HG02642 (cell line): ENCODE measurements around the gene OPN4.

Experiments used
- ATAC-seq: cut with Tn5 transposase; IDR thresholded peaks from one replicate; pipeline ENCODE4 v1.9.1; 2021; ENCODE audit warnings: mild to moderate bottlenecking; ENCODE audit not compliant: unreplicated experiment, poor library complexity

Gene OPN4

DNA sequence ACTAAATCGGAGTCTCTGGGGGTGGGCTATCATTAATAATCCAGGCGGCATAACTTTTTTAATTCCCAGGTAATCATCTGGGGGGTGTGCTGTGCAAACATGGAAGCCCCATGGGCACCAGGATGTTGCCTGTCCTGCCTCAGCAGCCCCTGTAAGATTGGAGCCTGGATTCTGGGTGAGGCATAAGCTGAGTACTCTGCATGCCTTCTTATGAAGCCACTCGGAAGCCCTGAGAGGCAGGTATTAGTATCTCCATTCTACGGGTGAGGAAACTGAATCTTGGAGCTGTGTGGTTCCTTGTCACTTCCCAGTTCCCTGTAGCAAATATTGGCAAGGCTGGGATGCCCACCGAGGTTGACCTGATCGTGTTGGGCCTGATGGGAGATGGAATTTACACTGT is 7.4 kb upstream of the OPN4 start:
- no peak for ATAC-seq

DNA sequence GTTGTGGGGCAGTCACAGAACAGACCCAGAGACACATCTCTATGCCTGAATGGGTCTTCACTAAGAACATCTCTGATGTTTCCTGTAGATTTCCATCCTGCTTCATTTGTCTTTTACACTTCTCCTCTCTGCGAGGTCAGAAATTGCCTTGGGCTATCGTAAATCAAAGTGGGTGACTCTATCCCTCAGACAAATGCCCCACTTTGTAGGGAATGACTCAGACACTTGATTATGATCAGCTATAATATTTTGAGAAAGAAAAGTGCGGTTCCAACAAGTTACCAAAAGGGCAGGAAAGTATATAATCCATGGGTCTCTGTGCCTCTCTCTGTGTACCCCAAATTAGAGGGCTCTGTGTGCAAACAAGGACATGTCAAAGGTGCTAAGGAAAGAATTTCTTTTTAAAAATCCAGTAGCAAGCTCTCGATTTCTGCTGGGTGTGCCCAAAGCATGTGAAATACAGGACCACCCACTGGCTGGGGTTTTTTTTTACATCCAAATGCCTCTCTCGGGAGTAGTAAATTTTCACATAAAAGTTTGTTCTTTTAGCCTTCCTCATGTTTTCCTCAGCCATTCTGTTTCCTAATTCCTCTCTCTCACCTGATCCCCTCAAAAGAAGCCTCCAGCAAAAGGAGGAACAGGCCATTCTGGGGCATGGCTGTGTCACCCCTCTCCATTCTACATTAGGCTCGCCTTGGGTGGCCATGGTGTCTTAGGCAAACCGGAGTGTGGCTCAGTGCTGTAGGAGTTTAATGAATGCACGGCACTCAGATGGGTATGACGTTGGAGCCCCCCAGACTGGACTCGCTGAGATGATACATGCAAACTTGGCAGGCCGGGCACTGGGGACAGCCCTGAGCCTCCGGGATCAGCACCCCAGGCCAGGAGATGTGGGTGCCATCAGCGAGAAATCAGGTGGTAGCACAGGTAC is 6.3 kb upstream of the OPN4 start:
- no peak for ATAC-seq

DNA sequence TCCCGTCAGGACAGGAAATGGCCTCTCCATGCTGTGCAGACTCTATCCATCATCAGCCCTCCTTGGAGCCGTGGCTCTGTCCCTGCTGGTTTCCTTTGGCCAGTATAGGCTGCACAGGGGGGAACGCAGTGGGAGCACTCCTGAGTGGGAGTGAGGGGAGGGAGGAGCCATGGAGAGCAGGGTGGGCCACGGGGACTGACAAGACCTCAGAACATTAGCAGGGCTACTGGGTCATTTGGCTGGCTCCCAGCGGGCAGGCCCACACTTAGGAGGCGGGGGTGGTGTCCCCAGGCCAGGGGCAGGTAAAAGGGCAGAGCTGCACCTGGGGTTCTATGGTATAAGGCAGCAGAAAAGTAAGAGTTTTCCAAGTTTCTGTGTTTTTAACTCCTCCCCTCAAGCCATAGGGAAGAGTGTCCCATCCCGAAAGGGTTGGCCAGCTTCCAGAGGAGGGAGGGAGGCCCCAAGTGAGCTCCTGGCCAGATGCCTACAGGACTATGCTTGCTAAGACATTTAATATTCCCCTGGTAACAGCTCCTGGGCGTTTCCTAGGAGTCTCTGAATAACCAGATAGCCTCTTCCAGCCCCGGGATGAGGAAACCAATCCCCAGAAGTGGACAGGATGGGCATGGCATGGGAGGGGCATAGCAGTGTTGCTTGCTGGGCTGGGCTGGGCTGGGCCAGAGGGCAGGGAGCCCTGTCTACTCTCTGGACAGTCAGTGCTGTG is 5.5 kb upstream of the OPN4 start:
- no peak for ATAC-seq

- no peak for ATAC-seq
These were observed 4.7 kb upstream of the OPN4 start for GRCh38 chr10:86649471-86650150.

DNA sequence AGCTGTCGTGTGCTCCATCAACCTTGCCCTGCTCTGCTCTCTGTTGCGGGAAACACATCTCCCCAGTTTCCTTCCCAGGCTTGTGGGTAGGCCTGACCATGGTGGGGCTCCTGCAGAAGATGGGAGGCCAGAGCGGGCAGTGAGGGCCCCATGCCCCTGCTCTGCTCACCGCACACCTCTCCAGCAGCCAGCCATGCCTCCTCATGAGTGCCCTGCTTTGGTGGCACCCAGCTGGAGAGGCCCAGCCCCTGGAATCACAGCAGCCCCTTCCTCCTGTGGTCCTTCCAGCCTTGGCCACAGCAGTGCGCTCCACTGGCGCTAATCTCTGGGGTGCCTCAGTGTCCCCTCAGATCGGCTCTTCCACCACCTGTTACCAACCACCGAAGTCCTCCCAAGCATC is 4.2 kb upstream of the OPN4 start:
- no peak for ATAC-seq

- no peak for ATAC-seq
These were observed 3.3 kb upstream of the OPN4 start for GRCh38 chr10:86651021-86651471.

DNA sequence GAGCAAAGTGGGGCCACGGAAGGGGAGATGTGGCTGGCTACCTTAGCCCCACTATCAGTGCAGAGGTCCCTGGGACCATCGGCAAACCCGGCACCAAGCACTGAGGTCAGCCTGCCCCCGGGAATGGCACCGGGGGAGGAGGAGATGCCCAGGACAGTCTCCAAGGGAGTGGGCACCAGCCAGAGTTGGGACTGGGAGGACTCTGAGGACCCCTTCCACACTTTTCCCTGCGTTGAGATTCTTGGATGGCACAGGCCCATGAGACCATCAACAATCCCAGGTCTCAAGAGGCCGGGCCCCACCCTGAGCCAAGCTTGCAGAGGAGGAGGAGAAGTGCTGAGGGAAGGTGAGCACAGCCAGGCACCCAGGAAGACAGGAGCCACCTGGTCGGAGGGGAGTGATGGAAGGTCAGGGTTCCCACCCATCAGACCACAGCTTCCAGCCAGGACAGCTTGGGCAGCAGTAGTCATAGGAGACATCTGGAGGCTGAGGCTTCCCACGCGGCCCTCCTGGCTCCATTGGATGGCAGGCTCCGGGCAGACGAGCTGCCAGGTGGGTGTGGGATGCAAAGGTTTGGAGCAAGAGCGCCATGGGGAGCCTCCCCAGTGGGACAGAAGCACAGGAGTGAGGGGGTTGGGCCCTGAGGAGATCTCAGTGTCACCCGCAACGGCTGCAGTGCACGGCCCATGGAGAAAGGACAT is 2.6 kb upstream of the OPN4 start:
- no peak for ATAC-seq

DNA sequence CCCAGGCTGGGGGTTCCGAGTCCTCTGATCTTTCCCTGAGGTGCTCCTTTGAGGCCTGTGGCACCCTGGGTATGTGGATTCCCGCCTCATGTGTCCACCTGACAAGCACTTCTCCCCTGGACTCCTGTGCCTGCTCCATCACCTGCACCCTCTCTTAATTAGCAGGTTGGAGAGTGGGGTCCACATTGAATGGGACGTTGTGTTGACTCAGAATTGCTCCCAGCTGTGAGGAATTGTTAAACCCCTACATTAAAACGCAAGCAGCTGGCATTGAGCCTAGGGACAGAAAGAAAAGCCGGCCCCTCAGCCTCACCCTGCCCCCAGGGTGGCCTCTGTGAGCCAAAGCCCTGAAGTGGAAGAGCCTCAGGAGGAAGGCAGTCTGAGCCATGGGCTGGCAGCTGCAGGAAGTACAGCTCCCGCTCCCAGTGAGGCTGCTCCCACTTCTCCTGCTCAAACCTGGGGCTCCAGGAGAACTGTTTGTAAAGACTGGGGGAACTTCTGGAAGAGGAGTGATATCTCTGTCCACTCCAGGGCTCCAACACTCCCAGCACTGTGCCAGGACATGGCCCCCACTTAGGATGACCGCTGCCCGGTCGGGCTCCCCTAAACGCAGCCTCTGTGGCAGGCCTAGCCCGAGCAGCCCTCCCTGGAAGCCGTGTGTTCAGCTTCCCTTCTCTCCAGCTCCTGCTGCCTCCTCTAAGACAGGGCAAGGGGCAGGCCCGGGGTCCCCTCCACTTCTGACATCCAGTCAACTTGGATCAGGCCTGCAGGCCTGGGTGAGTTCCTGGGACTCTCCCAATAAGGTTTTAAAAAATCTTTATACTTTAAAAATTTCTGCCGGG is 1.8 kb upstream of the OPN4 start:
- ATAC-seq = no peak

GRCh38 chr10:86653379-86653778 is 968 bp upstream of the OPN4 start:
- no peak for ATAC-seq

DNA sequence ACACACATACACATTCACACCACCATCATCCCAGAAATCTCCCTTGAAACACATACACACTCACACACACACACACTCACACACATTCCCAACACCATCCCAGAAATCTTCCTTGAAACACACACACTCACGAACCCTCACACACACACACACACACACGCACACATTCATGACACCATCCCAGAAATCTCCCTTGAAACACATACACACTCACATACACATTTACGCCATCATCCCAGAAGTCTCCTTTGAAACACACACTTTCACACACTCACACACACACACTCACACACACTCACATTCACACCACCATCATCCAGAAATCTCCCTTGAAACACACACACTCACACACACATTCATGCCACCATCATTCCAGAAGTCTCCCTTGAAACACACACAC is 360 bp upstream of the OPN4 start:
- no peak for ATAC-seq

GRCh38 chr10:86655173-86655540 is 810 bp downstream of the OPN4 start:
- no peak for ATAC-seq

GRCh38 chr10:86655596-86655995 is 1.2 kb downstream of the OPN4 start:
- ATAC-seq = no peak

- no peak for ATAC-seq
These were observed 2.7 kb downstream of the OPN4 start for GRCh38 chr10:86657011-86657395.

DNA sequence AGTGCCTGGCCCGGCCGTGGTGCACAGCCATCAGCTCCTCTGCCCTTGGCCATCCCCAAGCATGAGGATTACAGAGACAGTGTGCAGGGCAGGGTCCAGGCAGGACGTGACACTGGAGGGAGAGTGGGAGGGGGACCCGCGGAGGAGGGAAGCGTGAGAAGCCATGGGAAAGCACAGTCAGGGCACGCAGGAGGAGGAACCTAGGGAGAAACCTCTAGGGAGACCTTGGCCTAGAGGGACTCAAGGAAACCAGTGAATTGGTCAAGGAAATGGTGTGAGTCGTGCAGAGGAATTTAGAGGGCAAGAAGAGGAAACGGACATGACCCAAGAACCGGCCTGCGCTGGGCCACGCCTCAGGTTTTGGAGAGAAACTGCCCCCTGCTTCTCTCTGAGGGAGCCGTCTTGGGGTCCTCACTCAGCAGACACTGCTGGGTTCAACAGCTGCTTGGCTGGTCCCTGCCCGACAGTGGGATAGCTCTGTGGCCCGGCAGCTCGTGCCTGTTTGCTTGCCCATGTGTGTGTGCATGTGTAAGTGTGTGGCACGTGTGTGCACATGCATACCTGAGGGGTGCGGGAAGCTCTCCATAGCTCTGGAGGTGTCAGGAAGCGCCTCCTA is 3.2 kb downstream of the OPN4 start:
- ATAC-seq = no peak

- no peak for ATAC-seq
These were observed 4.0 kb downstream of the OPN4 start for GRCh38 chr10:86658261-86658741.

- ATAC-seq = no peak
These were observed 4.4 kb downstream of the OPN4 start for GRCh38 chr10:86658751-86659150.

DNA sequence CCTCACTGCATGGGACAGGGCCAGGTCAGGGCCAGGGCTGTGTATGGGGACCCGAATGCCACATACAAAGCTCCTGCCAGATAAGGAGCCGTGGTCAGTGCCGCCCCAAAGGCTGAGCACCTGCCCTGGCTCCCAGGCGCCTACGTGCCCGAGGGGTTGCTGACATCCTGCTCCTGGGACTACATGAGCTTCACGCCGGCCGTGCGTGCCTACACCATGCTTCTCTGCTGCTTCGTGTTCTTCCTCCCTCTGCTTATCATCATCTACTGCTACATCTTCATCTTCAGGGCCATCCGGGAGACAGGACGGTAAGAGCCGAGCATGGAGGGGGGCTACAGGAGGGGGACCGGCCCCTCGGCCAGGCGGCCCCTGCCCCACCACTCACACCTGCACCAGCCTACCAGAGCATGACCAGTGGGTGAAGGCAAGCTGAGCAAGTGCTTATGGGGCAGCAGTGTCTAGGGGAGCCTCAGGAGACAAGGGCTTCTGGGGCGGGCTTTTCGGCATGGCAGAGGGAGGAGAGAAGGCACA is 4.9 kb downstream of the OPN4 start:
- no peak for ATAC-seq

DNA sequence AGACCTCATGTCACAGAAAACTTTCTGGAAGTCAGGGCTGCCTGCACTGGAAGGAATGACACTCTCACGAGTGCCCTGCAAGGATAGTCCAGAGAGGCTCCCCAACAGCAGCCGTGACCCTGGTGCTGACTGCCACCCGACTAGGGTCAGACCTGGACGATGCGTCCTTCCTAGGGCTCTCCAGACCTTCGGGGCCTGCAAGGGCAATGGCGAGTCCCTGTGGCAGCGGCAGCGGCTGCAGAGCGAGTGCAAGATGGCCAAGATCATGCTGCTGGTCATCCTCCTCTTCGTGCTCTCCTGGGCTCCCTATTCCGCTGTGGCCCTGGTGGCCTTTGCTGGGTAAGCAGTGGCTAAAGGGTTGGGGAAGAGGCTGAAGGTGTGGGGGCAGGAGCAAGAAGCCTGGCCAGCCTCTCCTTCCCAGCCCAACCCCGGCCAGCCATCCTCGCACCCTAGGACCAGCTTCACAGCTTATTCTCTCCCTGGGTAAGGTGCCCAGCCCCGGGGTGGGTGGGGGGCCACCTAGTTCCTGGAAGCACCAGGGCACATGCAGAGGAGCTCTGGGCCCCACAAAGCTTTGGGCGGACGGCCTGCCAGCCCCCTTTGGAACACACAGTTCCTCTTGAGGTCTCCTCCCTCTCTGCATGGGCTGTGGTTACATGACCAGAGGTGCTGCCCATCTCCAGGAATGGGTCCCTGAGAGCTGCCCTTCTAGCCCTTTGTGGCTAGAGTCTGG is 5.5 kb downstream of the OPN4 start:
- no peak for ATAC-seq
